Transverse colon (tissue), 4 donors: ENCODE results near the gene GZMA.

Experiments used
- EP300 ChIP-seq: sonication (generic); formaldehyde crosslinking; IDR thresholded peaks from one replicate; pipeline ENCODE4 v1.6.1; 2017; ENCODE audit warnings: antibody characterized with exemption, low read depth
- POLR2A ChIP-seq: fragments of 450-650 bp; IDR thresholded peaks from one replicate; pipeline ENCODE4 v1.6.1; 2016; ENCODE audit warnings: antibody characterized with exemption, mild to moderate bottlenecking, moderate library complexity
- POLR2AphosphoS5 ChIP-seq, 3 donors: sonication (generic); formaldehyde crosslinking; IDR thresholded peaks; one replicate each; pipeline ENCODE4 v1.6.1; 2016; ENCODE audit warnings: antibody characterized with exemption in 3 of 3
- TF ChIP-seq, protein P1 (sequence below), 5 experiments: fragments of 200-600 bp in 3 of 5; fragments of 450-650 bp in 2 of 5; sonication (generic) in 3 of 5; IDR thresholded peaks; 1 replicate in 2 of 5; 2 replicates in 3 of 5; pipeline ENCODE4 v1.5.1; 2016 to 2017; ENCODE audit warnings: antibody characterized with exemption in 5 of 5, inconsistent platforms in 3 of 5, mild to moderate bottlenecking in 2 of 5, moderate library complexity in 1 of 5

DNA sequence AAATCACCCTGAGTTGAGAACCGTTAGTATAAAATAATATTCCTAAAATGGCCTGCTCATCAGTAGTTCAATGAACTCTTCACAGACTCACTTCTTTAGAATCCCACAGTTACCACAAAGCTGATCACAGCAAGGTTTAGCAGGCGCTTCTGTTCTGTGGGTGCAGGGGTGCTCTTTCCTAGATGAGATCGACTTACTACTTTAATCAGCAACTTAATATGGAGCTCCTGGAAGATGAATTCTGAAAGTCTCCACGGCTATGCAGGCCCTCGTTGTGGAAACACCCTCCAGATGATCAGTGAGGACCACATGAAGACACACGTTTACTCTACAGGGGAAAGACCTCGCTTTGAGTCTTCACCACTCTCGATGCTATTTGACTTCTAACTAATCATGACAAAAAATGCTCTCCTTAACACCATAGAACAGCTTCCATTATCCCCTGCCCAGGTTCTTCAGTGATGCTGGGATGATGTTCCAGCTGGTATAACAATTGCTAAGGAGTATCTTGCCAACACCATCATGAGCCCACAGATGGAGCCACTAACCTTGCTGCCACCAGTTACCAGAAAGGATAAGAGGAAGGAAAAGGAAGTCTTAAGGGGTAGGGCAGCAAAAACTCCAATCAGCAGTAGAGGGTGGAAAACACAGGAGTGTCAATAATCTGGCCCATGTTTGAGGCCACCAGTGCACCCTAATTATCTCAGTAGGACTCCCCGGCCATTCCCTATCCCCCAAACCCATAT is 39.7 kb downstream of the GZMA start:
- no peak for TF ChIP-seq POLR2A
- TF ChIP-seq EP300, result no peak
- TF ChIP-seq, protein P1, sequence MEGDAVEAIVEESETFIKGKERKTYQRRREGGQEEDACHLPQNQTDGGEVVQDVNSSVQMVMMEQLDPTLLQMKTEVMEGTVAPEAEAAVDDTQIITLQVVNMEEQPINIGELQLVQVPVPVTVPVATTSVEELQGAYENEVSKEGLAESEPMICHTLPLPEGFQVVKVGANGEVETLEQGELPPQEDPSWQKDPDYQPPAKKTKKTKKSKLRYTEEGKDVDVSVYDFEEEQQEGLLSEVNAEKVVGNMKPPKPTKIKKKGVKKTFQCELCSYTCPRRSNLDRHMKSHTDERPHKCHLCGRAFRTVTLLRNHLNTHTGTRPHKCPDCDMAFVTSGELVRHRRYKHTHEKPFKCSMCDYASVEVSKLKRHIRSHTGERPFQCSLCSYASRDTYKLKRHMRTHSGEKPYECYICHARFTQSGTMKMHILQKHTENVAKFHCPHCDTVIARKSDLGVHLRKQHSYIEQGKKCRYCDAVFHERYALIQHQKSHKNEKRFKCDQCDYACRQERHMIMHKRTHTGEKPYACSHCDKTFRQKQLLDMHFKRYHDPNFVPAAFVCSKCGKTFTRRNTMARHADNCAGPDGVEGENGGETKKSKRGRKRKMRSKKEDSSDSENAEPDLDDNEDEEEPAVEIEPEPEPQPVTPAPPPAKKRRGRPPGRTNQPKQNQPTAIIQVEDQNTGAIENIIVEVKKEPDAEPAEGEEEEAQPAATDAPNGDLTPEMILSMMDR (IDR thresholded peaks at IDR 0.05), result no peak
- TF ChIP-seq POLR2AphosphoS5 (IDR thresholded peaks at IDR 0.05), result no peak
